ENCODE data around the gene ANKRD63. TPM values are rescaled to one million over a fixed set of nuclear protein-coding genes. Genes with fewer than 3 reads are reported as not detected.

ANKRD63 gene
- polyA plus RNA-seq, 3 donors: not detected

DNA sequence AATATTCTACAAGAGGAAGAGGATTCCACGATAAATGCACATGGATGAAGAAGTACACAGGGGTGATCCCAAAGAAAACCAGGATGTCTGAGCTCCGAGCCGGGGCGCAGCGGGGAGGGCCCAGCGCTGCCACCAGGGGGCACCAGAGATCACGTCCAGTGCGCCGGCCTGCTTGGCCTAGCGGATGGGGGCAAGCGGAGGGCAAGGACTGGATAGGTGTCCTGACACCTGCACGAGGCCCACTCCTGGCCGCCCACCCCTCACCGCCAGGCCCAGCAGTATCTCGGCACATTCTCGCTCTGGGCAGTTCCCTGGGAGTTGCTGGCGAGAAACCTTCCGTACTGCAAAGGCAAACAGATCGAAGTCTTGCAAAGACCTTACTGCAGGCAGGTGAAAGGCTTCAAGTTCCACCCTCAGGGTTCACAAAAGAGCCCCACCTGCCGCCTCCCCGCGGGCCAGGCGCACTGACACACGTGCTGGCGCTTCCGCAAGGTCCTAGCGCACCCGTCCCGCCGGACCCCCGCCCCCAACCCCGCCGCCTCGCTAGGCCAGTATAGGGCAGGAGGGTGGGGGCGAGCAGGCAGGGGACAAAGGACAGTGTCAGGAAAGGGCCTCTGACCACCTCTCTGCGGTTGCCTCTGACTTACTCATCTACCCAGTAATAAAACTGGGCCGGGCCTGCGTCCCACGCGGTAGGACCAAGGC is 3.3 kb downstream of the ANKRD63 start:
- peak; percentile 49 to 64 (median 58) for DNase-seq
- Mint-ChIP-seq H3K36me3 (peaks cover 10% of the 10 kb centered on the region in 2 donors), H3K4me1 (peaks cover 53% of the 10 kb centered on the region), H3K4me3 (peak overlapping the region in 1 of 2 donors; percentile 30), H3K9me3 (peaks cover 0 to 10% (median 0%) of the 10 kb centered on the region in 7 donors), H3K27ac (no peak overlapping the region), H3K27me3 (ENCODE audit: low read depth in 3 of 3) (peaks cover 36 to 58% (median 50%) of the 10 kb centered on the region in 3 donors)
- no peak overlapping the region for H2AFZ ChIP-seq (ENCODE audit: insufficient read depth, low read depth, low read length, poor library complexity, severe bottlenecking)
- no peak overlapping the region for H3K9ac ChIP-seq (ENCODE audit: insufficient read depth, low read length, poor library complexity, severe bottlenecking)
- peak overlapping the region; percentile 5 for H3K4me2 ChIP-seq (replicated peaks; ENCODE audit: extremely low read depth, low read length, poor library complexity, severe bottlenecking)
- peaks cover 63 to 82% of the 10 kb centered on the region in 2 donors for H3K4me1 ChIP-seq (ENCODE audit: control insufficient read depth in 1 of 2, insufficient read depth in 2 of 2, low read length in 2 of 2)
- intact Hi-C loops (cut with micrococcal nuclease): loop anchor here (1.0 to 10.0 kb wide), 6 partner anchors 33 to 495 kb away; partner anchors contain the start of gene FSIP1 (in 1 of the 2)
- no peak overlapping the region for H3K4me3 ChIP-seq (replicated peaks in 1 of 3; ENCODE audit: low read depth in 2 of 3, low read length in 3 of 3)
- H3K27ac ChIP-seq (ENCODE audit: low read depth in 1 of 2, low read length in 2 of 2): no peak overlapping the region
- H3K36me3 ChIP-seq (replicated peaks in 1 of 2; ENCODE audit: control insufficient read depth in 1 of 2, insufficient read depth in 2 of 2, low read length in 2 of 2): no peaks in the 10 kb centered on the region
- H3K9me3 ChIP-seq (replicated peaks in 1 of 2; ENCODE audit: control insufficient read depth in 1 of 2, insufficient read depth in 1 of 2, low read length in 2 of 2): no peaks in the 10 kb centered on the region
- peaks cover 14% of the 10 kb centered on the region for H4K20me1 ChIP-seq (ENCODE audit: insufficient read depth, low read length)
- no peaks in the 10 kb centered on the region for H3K79me2 ChIP-seq (ENCODE audit: insufficient read depth, low read length)
- WGBS (ENCODE audit: insufficient coverage): 47% methylated on average over 40 of the region's 40 CpGs
- TF ChIP-seq, protein P1, sequence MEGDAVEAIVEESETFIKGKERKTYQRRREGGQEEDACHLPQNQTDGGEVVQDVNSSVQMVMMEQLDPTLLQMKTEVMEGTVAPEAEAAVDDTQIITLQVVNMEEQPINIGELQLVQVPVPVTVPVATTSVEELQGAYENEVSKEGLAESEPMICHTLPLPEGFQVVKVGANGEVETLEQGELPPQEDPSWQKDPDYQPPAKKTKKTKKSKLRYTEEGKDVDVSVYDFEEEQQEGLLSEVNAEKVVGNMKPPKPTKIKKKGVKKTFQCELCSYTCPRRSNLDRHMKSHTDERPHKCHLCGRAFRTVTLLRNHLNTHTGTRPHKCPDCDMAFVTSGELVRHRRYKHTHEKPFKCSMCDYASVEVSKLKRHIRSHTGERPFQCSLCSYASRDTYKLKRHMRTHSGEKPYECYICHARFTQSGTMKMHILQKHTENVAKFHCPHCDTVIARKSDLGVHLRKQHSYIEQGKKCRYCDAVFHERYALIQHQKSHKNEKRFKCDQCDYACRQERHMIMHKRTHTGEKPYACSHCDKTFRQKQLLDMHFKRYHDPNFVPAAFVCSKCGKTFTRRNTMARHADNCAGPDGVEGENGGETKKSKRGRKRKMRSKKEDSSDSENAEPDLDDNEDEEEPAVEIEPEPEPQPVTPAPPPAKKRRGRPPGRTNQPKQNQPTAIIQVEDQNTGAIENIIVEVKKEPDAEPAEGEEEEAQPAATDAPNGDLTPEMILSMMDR (IDR thresholded peaks at IDR 0.05): peak; percentile 99
- peaks cover 9 to 33% of the 10 kb centered on the region in 2 donors for H3K27me3 ChIP-seq (ENCODE audit: control insufficient read depth in 2 of 2, insufficient read depth in 2 of 2, low read length in 2 of 2)

DNA sequence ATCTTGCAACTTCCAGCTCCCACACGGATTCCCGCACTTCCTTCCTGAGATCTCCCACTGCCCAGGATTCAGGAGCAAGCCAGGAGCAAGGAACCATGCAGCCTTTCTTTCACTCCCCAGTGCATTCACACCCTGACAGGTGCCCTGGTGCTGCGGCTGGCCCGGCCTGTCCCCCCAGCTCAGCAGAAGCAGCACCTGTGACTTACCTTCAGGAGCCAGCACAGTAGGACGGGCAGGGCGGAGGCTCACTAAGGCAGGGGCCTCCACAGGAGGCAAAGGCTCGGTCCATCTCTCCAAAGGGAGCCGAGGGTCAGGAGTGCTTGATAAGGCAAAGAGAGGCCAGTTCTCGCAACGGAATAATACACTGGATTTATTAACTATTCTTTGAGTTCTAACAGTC is 4.8 kb downstream of the ANKRD63 start:
- Mint-ChIP-seq H3K9me3 (peaks cover 0 to 5% (median 0%) of the 10 kb centered on the region in 7 donors), H3K4me3 (peak overlapping the region; percentile 66 to 87), H3K4me1 (peaks cover 45% of the 10 kb centered on the region), H3K27me3 (ENCODE audit: low read depth in 3 of 3) (peaks cover 23 to 43% (median 36%) of the 10 kb centered on the region in 3 donors), H3K36me3 (peaks cover 0 to 1% of the 10 kb centered on the region in 2 donors), H3K27ac (no peak overlapping the region)
- peak overlapping the region; percentile 36 for H2AFZ ChIP-seq (ENCODE audit: insufficient read depth, low read depth, low read length, poor library complexity, severe bottlenecking)
- no peaks in the 10 kb centered on the region for H3K79me2 ChIP-seq (ENCODE audit: insufficient read depth, low read length)
- intact Hi-C loops (cut with micrococcal nuclease): loop anchor here (5.0 to 10.0 kb wide), 5 partner anchors 34 to 493 kb away; partner anchors contain the start of gene FSIP1 (in 1 of the 2)
- H4K20me1 ChIP-seq (ENCODE audit: insufficient read depth, low read length): no peaks in the 10 kb centered on the region
- H3K36me3 ChIP-seq (replicated peaks in 1 of 2; ENCODE audit: control insufficient read depth in 1 of 2, insufficient read depth in 2 of 2, low read length in 2 of 2): no peaks in the 10 kb centered on the region
- H3K4me2 ChIP-seq (replicated peaks; ENCODE audit: extremely low read depth, low read length, poor library complexity, severe bottlenecking): peak overlapping the region; percentile 64
- peaks cover 56 to 72% of the 10 kb centered on the region in 2 donors for H3K4me1 ChIP-seq (ENCODE audit: control insufficient read depth in 1 of 2, insufficient read depth in 2 of 2, low read length in 2 of 2)
- TF ChIP-seq, protein P1 (IDR thresholded peaks at IDR 0.05): no peak
- H3K9me3 ChIP-seq (replicated peaks in 1 of 2; ENCODE audit: control insufficient read depth in 1 of 2, insufficient read depth in 1 of 2, low read length in 2 of 2): no peaks in the 10 kb centered on the region
- H3K4me3 ChIP-seq (replicated peaks in 1 of 3; ENCODE audit: low read depth in 2 of 3, low read length in 3 of 3): peak overlapping the region in 1 of 3 experiments; percentile 60
- WGBS (ENCODE audit: insufficient coverage): 82% methylated on average over 7 of the region's 10 CpGs
- H3K27ac ChIP-seq (ENCODE audit: low read depth in 1 of 2, low read length in 2 of 2): no peak overlapping the region
- DNase-seq: no peak
- peaks cover 9 to 20% of the 10 kb centered on the region in 2 donors for H3K27me3 ChIP-seq (ENCODE audit: control insufficient read depth in 2 of 2, insufficient read depth in 2 of 2, low read length in 2 of 2)
- no peak overlapping the region for H3K9ac ChIP-seq (ENCODE audit: insufficient read depth, low read length, poor library complexity, severe bottlenecking)

All from CD14-positive monocyte (primary cell).